BJ (cell line): Measurements from ENCODE around the gene SMIM13. TPM values are rescaled to one million over a fixed set of nuclear protein-coding genes. Genes with fewer than 3 reads are reported as not detected.

Experiments
- CTCF ChIA-PET: fragments of 350-600 bp; formaldehyde crosslinking; extraction: SDS; loops from one replicate; lab custom pipeline; 2021; ENCODE audit warnings: antibody characterized with exemption, inconsistent platforms; lab: Yijun Ruan, JAX
- POLR2A ChIA-PET: fragments of 300-600 bp; sonication (Branson Sonifier 250); formaldehyde crosslinking; extraction: SDS; loops from one replicate; lab custom pipeline; 2021; ENCODE audit warnings: antibody characterized with exemption; lab: Charles Lee
- DNase-seq: peaks from one replicate; pipeline ENCODE4 v3.0.0-alpha.2; 2011; ENCODE audit warnings: low read depth
- H3K27me3 ChIP-seq: 2 replicates; pipeline ENCODE4 v1.6.0; 2011; ENCODE audit warnings: low read length; ENCODE audit not compliant: control insufficient read depth, insufficient read depth
- H3K36me3 ChIP-seq: 2 replicates; pipeline ENCODE4 v1.5.1; 2011; ENCODE audit warnings: low read length; ENCODE audit not compliant: control insufficient read depth, insufficient read depth
- H3K4me3 ChIP-seq: 2 replicates; pipeline ENCODE4 v1.5.1; 2011; ENCODE audit warnings: low read depth, mild to moderate bottlenecking, control low read depth, low read length
- CTCF ChIP-seq: IDR thresholded peaks from 2 replicates; pipeline ENCODE4 v1.5.1; 2011; ENCODE audit warnings: low read depth, mild to moderate bottlenecking, control low read depth, inconsistent platforms, low read length, moderate library complexity; ENCODE audit not compliant: insufficient read depth
- polyA minus RNA-seq: library from RNA; depleted of rRNA, polyadenylated mRNA; stranded (reverse); fragments of >200 nt; gene quantifications from 2 replicates; pipeline ENCODE4 v1.2.3, GENCODE V29; 2011; rRNA and poly(A)+ RNA removed
- polyA plus RNA-seq: library from polyadenylated mRNA; depleted of rRNA; stranded (reverse); fragments of >200 nt; gene quantifications from 2 replicates; pipeline ENCODE4 v1.2.3, GENCODE V29; 2011; rRNA removed

Gene SMIM13
- polyA plus RNA-seq = 3.0 and 5.3 TPM in 2 replicates
- 2.7 and 3.3 TPM in 2 replicates for polyA minus RNA-seq

GRCh38 chr6:11093626-11094410 lies at the start of gene SMIM13:
SMIM13 (plus strand) TSS chr6:11093834; CDS start chr6:11094314, 480 bp downstream.
- H3K27me3 ChIP-seq = no peaks in the 10 kb centered on the region
- CTCF ChIA-PET = interaction anchor here (0.6 to 1.9 kb wide), 12 partner anchors 13 to 403 kb away, joined by 3 to 9 read pairs (median 4); no protein-coding TSS in a partner anchor
- POLR2A ChIA-PET = no interaction called here
- peak; percentile 42; the same call in 1 of the 2 replicates for TF ChIP-seq CTCF
- DNase-seq = peak; percentile 91
- peaks cover 2% of the 10 kb centered on the region; the same call in 1 of the 2 replicates for H3K36me3 ChIP-seq
- peak within 1 kb of the TSS; percentile 99 for H3K4me3 ChIP-seq

GRCh38 chr6:11043961-11044711 lies 49.5 kb upstream of the SMIM13 start, which contains the start of gene ELOVL2:
ELOVL2 (minus strand) TSS chr6:11044305; CDS start chr6:11044230, 75 bp downstream.
- Histone ChIP-seq H3K36me3 (no peaks in the 10 kb centered on the region), H3K27me3 (peaks cover 16% of the 10 kb centered on the region), H3K4me3 (peak within 1 kb of the TSS; percentile 41)
- ChIA-PET POLR2A (no interaction called here), CTCF (interaction anchor here (0.5 to 3.8 kb wide), 4 partner anchors 9 to 93 kb away, joined by 3 to 12 read pairs (median 6); no protein-coding TSS in a partner anchor)
- TF ChIP-seq CTCF = peak; percentile 50
- no peak for DNase-seq

- Histone ChIP-seq H3K36me3 (no peaks in the 10 kb centered on the region), H3K4me3 (peak overlapping the region; percentile 41), H3K27me3 (peaks cover 16% of the 10 kb centered on the region)
- TF ChIP-seq CTCF = no peak
- POLR2A ChIA-PET = no interaction called here
- no peak for DNase-seq
- CTCF ChIA-PET = interaction anchor here (1.0 to 1.9 kb wide), 2 partner anchors 90 to 464 kb away, joined by 3 to 6 read pairs; no protein-coding TSS in a partner anchor
These were observed 48.9 kb upstream of the SMIM13 start for GRCh38 chr6:11044712-11045167.

- no peak overlapping the region for H3K4me3 ChIP-seq
- POLR2A ChIA-PET = no interaction called here
- H3K36me3 ChIP-seq = no peaks in the 10 kb centered on the region
- no peak for TF ChIP-seq CTCF
- no peak for DNase-seq
- CTCF ChIA-PET = interaction anchor here (1.4 kb wide), 1 partner anchor 9 kb away, joined by 3 read pairs; no protein-coding TSS in a partner anchor
- no peaks in the 10 kb centered on the region; the same call in 1 of the 2 replicates for H3K27me3 ChIP-seq
These were observed 42.9 kb upstream of the SMIM13 start for GRCh38 chr6:11050731-11051130.
